IMR-90 (cell line): ENCODE results near the gene EPHB1.

Experiments
- CTCF ChIP-seq: conservative IDR thresholded peaks from 2 replicates; pipeline ENCODE4 v1.5.1; 2012; ENCODE audit warnings: mild to moderate bottlenecking, low read depth, low read length, improper control_type of control experiment
- USF2 ChIP-seq: fragments of 150-350 bp; IDR thresholded peaks from 2 replicates; pipeline ENCODE4 v1.6.1; 2017; ENCODE audit warnings: mild to moderate bottlenecking, antibody characterized with exemption, low read length, low read depth

GRCh38 chr3:134998855-134999254 lies 203.8 kb downstream of the EPHB1 start:
- TF ChIP-seq CTCF, result no peak
- no peak for TF ChIP-seq USF2
